ENCODE data around the gene NDRG3.
"Not testable (repeated sequence)": the region's sequence is repeated elsewhere in the genome, so short reads cannot be mapped to it uniquely, and the experiment has no call there.

The NDRG3 gene

DNA sequence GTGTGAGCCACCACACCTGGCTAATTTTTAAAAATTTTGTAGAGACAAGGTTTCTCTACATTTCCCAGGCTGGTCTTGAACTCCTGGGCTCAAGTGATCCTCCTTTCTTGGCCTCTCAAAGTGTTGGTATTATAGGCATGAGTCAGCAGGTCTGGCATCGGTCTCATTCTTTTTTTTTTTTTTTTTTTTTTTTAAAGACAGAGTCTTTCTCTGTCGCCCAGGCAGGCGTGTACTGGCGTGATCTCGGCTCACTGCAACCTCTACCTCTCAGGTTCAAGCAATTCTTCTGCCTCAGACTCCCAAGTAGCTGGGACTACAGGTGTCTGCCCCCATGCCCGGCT lies 137.5 kb downstream of the NDRG3 start:
- not testable (repeated sequence) for FAIRE-seq; DNase-seq (ENCODE audit: low spot score)

DNA sequence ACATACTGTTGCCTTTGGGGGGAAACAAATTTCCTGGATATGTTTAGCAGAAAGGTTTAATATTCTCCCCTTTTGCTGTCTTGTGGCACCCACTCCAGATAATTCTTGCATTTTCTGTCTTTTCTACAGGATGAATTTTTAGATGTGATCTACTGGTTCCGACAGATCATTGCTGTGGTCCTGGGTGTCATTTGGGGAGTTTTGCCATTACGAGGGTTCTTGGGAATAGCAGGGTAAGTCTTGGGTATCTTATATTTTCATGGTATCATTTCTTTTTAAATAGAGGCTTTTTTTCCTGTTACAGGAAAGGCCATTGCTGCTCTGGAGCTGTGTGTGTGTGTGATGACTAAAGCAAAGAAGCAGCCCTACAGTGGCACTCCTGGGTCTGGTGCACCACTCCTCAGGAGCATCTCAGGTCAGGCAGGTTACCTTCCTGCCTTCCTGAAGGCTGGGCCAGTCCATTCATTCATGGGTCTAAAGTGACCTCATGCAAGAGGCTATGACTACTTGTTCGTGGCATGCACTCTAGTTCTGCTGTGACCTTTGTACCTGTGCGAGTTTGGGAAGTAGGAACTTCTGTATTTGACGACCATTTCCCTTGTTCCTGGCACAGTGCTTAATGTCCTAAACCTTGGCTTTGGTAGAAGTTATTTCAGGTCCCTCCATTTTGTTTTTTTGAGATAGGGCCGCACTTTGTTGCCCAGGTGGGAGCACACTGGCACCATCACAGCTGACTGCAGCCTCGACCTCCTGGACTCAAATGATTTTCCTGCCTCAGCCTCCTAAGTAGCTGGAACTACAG lies 138.1 kb downstream of the NDRG3 start:
- FAIRE-seq: peak; percentile 27

DNA sequence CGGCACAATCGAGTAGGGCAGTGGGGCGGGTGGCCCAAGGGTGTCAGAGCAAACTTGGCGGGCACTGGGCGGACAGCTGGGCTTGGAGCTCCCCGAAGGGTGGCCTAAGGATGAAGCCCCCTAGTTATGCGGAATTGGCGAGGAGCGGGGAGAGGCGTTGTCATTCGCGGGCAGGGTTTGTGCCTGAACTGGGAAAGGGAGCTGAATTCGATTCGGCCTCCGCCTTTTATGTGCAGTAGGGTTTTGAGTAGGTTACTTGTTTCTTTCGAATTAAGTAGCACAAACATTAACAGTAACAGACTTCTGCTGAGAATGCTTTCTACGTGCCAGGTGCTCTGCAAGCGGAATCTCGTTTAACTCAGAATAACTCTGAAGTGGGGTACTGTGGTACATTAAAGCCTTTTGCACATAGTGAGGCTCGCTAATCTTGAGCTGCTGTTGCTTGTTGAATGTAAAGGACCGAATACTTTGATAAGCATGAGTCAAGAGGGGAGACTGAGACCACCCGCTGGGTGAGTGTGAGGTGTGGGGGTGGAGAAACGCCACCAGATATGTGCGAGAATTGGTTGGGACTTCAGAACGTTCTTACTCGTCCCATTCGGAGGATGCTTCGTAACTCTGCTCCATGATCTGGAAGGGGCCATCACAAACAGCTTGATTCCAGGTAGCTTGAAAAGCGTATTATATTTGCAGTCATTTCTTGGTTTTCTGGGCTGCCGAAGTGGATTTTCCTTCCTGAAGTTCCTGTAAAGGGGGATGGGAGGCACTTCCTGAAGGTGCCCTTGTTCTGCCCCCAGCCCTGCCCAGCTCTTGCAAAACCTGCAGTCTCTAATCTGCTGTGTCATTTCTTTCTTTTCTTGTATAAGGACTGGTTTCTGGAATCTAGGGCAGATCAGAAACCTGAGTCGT lies 139.5 kb downstream of the NDRG3 start:
- DNase-seq (ENCODE audit: low spot score) (no peak), FAIRE-seq (no peak)

More for the DNA sequence above, 138.1 kb downstream of the NDRG3 start:
- no peak for DNase-seq (ENCODE audit: low spot score)

DNA sequence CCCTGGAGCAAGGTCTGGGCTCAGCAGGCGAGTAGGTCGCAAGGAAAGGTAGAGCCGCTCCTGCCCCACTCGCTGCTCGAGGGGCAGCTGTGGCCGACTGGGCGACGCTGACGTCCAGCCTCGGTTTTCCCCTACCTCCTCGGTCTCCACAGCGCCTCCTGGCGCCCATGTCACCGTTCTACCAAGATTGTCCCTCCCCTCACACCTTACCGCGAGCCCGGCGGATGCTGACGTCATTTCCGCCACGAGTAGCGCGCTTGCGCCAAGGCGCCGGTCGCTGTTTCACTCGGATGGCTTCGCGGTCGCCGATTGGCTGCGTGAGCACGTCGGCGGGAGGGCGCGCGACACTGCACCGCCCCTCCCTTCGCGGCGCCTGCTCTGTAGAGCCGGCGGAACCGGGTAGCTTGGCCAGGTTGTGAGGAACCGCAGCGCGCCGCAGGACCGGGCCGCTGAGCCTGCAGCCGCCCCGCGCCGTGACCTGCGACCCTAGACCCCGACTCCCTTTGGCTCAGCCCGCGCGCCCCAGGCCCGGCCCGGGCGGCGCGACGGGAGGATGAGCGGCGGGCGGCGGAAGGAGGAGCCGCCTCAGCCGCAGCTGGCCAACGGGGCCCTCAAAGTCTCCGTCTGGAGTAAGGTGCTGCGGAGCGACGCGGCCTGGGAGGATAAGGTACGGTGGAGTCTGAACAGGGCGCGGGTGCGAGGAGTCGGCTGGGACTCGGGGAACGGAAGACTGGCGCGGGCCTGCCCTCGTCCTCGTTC lies 140.3 kb downstream of the NDRG3 start, which contains the start of gene RAB5IF:
Gene RAB5IF (plus strand): TSS at position 381 of the 759 bp plus-strand sequence. CDS start 173 bp downstream, at position 554.
- DNase-seq (ENCODE audit: low spot score): peak; percentile 99
- peak; percentile 99 for FAIRE-seq

DNA sequence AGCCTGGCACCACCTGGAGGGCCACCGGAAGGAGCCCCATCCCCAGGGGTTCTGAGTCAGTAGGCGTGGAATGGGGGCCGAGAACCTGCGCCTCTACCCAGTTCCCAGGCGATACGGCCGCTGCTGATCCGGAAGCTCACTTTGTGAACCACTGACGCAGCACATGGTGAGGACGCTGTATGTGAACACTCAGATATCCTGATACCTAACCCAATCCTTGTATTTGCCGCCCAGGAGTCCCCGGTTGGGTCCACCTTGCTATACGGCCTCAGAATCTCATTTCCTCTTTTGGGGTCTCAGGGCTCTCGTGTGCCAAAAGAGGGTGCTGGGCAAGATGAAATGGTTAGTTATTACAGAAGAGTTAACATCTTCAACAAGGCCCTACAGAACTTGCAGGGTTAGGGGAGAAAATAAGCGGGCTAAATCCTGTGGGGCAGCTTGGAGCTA lies 140.9 kb downstream of the NDRG3 start:
- no peak for FAIRE-seq
- no peak for DNase-seq (ENCODE audit: low spot score)
